IPS-15b (cell line): ENCODE results near the gene PACS2.

ENCODE experiments used
- H3K27me3 ChIP-seq: one replicate; pipeline ENCODE4 v1.6.1; 2013; ENCODE audit warnings: low read length; ENCODE audit not compliant: control insufficient read depth, insufficient read depth
- H3K36me3 ChIP-seq: one replicate; pipeline ENCODE4 v1.6.1; 2013; ENCODE audit warnings: low read length; ENCODE audit not compliant: control insufficient read depth, insufficient read depth
- H3K4me1 ChIP-seq: one replicate; pipeline ENCODE4 v1.6.1; 2013; ENCODE audit warnings: mild to moderate bottlenecking, low read length; ENCODE audit not compliant: control insufficient read depth, insufficient read depth
- H3K4me3 ChIP-seq: one replicate; pipeline ENCODE4 v1.5.1; 2013; ENCODE audit warnings: low read depth, low read length
- H3K9ac ChIP-seq: one replicate; pipeline ENCODE4 v1.6.1; 2013; ENCODE audit warnings: low read depth, mild to moderate bottlenecking, low read length
- H3K9me3 ChIP-seq: one replicate; pipeline ENCODE4 v1.6.1; 2013; ENCODE audit warnings: mild to moderate bottlenecking, low read length; ENCODE audit not compliant: control insufficient read depth, insufficient read depth

PACS2 gene

GRCh38 chr14:105436891-105437722 lies 122.6 kb downstream of the PACS2 start:
- H3K36me3 ChIP-seq: peaks cover 19% of the 10 kb centered on the region
- no peak overlapping the region for H3K9ac ChIP-seq

GRCh38 chr14:105437723-105438500 lies 123.4 kb downstream of the PACS2 start:
- Histone ChIP-seq H3K27me3 (no peaks in the 10 kb centered on the region), H3K9ac (no peak overlapping the region), H3K4me1 (no peaks in the 10 kb centered on the region), H3K4me3 (no peak overlapping the region), H3K9me3 (no peaks in the 10 kb centered on the region), H3K36me3 (peaks cover 25% of the 10 kb centered on the region)

More at GRCh38 chr14:105436891-105437722, 122.6 kb downstream of the PACS2 start:
- no peaks in the 10 kb centered on the region for H3K27me3 ChIP-seq
- no peaks in the 10 kb centered on the region for H3K9me3 ChIP-seq
- H3K4me1 ChIP-seq: no peaks in the 10 kb centered on the region
- H3K4me3 ChIP-seq: no peak overlapping the region

- H3K27me3 ChIP-seq: no peaks in the 10 kb centered on the region
- H3K4me3 ChIP-seq: no peak overlapping the region
- peaks cover 25% of the 10 kb centered on the region for H3K36me3 ChIP-seq
- no peaks in the 10 kb centered on the region for H3K9me3 ChIP-seq
- no peaks in the 10 kb centered on the region for H3K4me1 ChIP-seq
- H3K9ac ChIP-seq: no peak overlapping the region
Observed at GRCh38 chr14:105439179-105439578, 124.6 kb downstream of the PACS2 start.

GRCh38 chr14:105439710-105440553 lies 125.4 kb downstream of the PACS2 start:
- H3K4me3 ChIP-seq: no peak overlapping the region
- H3K9me3 ChIP-seq: no peaks in the 10 kb centered on the region
- no peak overlapping the region for H3K9ac ChIP-seq
- no peaks in the 10 kb centered on the region for H3K4me1 ChIP-seq
- no peaks in the 10 kb centered on the region for H3K27me3 ChIP-seq
- peaks cover 25% of the 10 kb centered on the region for H3K36me3 ChIP-seq

- no peaks in the 10 kb centered on the region for H3K4me1 ChIP-seq
- no peak overlapping the region for H3K4me3 ChIP-seq
- H3K9me3 ChIP-seq: no peaks in the 10 kb centered on the region
- H3K27me3 ChIP-seq: no peaks in the 10 kb centered on the region
- H3K36me3 ChIP-seq: peaks cover 25% of the 10 kb centered on the region
- no peak overlapping the region for H3K9ac ChIP-seq
Observed at GRCh38 chr14:105440554-105440900, 126.0 kb downstream of the PACS2 start.

- Histone ChIP-seq H3K27me3 (no peaks in the 10 kb centered on the region), H3K9ac (no peak overlapping the region), H3K9me3 (no peaks in the 10 kb centered on the region), H3K36me3 (peaks cover 26% of the 10 kb centered on the region), H3K4me1 (no peaks in the 10 kb centered on the region), H3K4me3 (no peak overlapping the region)
Observed at GRCh38 chr14:105440992-105441391, 126.4 kb downstream of the PACS2 start.

GRCh38 chr14:105442125-105442524 lies 127.6 kb downstream of the PACS2 start:
- Histone ChIP-seq H3K9ac (no peak overlapping the region), H3K36me3 (peaks cover 26% of the 10 kb centered on the region), H3K9me3 (no peaks in the 10 kb centered on the region), H3K27me3 (no peaks in the 10 kb centered on the region), H3K4me3 (no peak overlapping the region), H3K4me1 (no peaks in the 10 kb centered on the region)

- H3K4me3 ChIP-seq: no peak overlapping the region
- no peaks in the 10 kb centered on the region for H3K27me3 ChIP-seq
- H3K9me3 ChIP-seq: no peaks in the 10 kb centered on the region
- peaks cover 23% of the 10 kb centered on the region for H3K36me3 ChIP-seq
- no peak overlapping the region for H3K9ac ChIP-seq
- no peaks in the 10 kb centered on the region for H3K4me1 ChIP-seq
Observed at GRCh38 chr14:105442834-105443233, 128.3 kb downstream of the PACS2 start.

- H3K9ac ChIP-seq: no peak overlapping the region
Observed at GRCh38 chr14:105444859-105445258, 130.3 kb downstream of the PACS2 start.

GRCh38 chr14:105445290-105445689 lies 130.7 kb downstream of the PACS2 start:
- Histone ChIP-seq H3K36me3 (peaks cover 29% of the 10 kb centered on the region), H3K4me1 (no peaks in the 10 kb centered on the region), H3K27me3 (no peaks in the 10 kb centered on the region), H3K9ac (no peak overlapping the region), H3K4me3 (no peak overlapping the region), H3K9me3 (no peaks in the 10 kb centered on the region)

More at GRCh38 chr14:105444859-105445258, 130.3 kb downstream of the PACS2 start:
- no peaks in the 10 kb centered on the region for H3K27me3 ChIP-seq
- H3K4me1 ChIP-seq: no peaks in the 10 kb centered on the region
- peaks cover 28% of the 10 kb centered on the region for H3K36me3 ChIP-seq
- no peak overlapping the region for H3K4me3 ChIP-seq
- H3K9me3 ChIP-seq: no peaks in the 10 kb centered on the region
